HCEC 1CT (cell line): ENCODE measurements around the gene HDAC11.
"Not testable (repeated sequence)": the region's sequence is repeated elsewhere in the genome, so short reads cannot be mapped to it uniquely, and the experiment has no call there.

Source experiments
- DNase-seq: peaks from one replicate; pipeline ENCODE4 v3.0.0-alpha.2; 2017

The HDAC11 gene

DNA sequence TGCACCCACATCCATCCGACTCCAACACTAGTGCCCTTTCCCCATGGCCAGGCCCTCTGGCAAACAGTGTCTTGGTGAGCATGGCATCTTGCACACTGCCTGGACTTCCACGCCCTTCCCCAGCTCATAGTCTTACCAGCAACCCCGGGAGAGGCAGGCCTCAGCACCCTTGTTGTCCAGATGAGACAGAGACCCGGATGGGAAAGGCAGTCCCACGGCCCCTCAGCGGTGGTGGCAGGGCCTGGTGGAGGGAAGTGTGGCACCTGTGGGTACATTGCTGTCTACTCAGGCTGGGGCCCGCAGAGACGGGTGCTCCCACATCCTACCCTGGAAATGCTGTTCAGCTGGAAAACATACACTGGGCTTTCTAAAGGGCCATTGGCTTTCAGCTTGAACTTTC lies 28.4 kb downstream of the HDAC11 start:
- DNase-seq, result no peak

DNA sequence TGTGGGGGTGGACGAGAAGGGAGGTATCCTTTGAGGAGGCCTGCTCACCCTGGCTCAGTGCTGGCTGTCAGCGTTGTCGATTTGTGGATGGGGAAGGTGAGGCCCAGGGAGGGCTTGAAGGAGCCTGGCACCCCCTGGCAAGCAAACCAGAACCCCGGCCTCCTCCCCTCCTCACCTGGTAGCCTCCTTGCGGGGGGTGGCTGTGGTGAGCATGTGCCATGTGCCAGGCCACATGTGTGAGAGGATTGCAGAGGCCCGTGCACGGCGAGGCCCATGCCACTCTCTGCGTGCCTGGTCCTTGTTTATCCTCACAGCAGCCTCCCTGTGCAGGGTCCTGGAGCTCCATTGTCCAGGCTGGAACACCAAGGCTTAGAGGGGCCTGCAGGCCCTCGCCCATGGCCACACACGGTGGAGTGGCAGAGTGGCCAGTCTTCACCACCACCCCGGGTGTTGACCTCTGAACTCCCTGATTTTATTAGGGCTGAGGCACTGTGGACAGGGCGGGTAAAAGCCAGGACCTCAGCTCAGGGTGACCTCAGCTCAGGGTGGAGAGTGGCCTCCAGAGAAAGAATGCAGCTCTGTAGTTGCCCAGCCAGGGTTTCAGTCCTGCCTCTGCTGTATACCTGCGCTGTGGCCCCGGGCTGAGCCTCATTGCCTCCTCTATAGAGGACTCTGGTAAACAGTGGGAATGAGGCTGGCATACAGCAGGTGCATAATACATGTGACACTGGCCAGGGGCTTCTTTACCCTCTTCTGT lies 29.1 kb downstream of the HDAC11 start:
- DNase-seq, result no peak

DNA sequence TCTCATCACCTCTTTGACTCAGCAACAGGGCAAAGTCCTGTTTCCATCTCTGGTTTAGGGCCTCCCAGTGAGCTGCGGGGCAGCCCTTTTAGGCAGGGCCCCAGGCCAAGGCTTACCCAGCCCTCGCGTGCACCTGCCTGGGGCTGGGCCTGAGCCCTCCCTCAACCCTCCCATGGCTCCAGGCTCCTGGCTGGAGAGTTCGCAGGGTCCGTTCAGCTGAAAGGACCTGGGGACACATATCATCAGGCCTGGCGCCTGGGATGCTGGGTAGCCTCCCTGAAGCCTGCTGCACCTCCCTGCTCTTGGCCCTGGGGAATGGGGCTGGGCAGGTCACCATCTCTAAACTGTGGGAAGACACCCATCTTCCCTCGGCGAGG lies 29.7 kb downstream of the HDAC11 start:
- no peak for DNase-seq

DNA sequence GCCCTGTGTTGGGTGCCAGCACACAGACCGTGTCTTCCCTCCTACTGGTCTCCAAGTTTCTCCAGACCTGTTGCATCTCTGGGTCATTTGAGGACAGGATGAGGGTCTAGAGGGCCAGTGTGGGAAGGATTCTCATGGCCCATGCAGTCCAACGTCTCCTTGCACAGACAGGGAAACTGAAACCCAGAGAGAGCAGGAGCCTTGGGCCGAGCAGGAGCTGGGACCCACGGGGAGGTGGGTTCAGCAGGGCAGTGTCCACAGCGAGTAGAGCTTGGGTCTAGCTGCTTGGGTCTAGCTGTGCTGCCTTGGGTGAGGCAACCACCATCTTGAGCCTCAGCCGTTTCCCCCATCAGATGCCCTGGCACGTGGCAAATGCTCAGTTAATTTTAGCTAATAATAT lies 32.3 kb downstream of the HDAC11 start:
- DNase-seq, result no peak

DNA sequence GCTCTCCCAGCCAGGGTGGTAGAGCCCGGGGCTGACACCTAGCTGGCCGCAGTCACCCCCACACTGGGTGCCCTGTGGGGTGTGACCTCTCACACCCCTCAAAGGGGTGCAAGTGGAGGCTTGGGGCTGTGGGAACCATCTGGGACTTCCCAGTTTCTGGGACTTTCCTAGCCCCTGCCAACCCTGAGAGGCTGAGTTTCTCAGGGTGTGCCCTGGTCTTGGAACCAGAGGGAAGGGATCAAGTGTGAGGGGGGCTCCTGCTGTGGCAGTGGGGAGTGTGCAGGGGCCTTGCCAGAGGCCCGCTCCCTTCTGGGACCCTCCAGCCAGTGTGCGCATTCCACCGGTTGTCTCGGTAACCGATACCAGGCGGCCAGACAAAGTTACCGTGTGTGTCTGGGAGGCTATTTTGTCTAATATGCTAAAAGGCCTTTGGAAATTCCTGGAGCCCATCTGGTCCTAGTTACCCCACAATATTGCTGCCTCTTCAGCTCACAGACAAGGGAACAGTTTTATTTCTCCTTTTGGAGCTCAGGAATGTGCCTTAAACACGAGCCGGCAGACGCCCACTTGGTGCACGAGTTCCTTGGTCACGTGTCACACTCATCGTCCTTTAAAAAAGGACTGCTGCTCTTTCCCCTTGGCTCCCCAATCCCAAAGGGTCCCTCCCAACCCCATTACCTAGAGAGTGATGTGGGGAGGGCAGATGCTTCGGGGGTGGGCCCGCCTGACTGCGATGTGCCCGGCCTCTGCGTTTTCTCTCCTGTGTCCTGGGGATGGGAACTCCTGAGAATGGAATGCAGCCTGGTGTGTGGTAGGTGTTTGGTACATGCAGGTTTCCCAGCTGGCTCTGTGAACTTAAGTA lies 33.2 kb downstream of the HDAC11 start:
- no peak for DNase-seq

DNA sequence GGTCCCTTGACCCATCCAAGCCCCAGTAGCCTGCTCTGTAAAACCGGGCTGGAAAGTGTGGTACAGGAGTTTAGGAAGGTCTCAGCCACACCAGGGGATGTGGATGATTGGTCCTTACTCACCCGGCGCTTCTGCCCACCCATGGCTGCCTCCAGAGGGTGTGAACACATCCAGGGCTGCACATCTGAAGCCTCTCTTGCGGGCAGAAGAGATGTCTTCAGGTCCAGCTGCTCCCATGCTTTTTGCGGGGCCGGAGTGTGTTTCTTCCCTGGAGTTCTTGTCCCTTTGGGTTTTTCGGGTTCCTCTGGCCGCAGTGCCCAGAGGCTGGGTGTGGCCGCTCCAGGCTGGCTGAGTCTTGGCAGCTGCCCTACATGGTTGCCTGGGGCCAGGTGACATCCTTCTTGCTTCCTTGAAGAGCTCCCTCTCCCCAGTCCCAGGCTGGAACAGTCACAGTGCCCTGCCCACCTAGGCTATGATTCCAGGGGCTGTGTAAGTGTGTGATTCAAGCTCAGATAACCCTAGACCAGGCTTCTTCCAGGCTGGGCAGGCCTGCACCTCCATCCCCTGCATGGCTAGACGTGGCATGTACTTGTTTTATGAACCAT lies 33.9 kb downstream of the HDAC11 start:
- no peak for DNase-seq

DNA sequence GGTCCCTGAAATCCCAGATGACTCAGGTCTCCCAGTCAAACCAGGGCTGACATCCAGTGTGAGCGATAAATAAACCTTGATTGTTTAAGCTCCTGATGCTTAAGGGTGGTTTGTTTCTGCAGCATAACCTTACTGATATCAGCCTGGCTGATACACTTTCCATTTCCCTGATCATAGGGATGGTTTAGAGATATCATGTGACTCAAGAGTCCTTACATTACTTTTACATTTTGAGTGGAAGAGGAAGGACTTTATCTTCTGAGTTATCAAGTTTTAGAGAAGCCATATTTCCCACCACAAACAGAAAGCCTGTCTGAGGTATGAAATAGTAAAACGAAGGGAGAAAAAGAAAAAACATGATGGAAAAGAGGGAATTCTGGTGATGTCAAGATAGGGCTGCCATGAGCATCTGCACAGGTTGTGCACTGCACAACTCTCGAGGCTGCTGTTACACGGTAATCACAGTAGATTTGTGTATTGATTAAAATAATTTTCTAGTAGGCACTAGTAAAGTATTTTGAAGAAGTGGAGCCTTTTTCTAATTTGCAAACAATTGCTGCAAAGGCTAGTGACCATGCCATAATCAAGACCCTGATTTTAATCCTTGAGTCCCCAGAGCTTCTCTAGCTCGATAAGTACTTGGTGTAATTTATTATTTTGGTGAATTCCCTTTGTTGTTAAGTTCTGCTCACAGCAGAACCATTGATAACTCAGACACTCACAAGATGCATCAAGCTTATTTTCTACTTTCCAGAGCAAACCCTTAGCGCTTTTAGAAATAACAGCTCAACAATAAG lies 34.7 kb downstream of the HDAC11 start:
- DNase-seq, result no peak

DNA sequence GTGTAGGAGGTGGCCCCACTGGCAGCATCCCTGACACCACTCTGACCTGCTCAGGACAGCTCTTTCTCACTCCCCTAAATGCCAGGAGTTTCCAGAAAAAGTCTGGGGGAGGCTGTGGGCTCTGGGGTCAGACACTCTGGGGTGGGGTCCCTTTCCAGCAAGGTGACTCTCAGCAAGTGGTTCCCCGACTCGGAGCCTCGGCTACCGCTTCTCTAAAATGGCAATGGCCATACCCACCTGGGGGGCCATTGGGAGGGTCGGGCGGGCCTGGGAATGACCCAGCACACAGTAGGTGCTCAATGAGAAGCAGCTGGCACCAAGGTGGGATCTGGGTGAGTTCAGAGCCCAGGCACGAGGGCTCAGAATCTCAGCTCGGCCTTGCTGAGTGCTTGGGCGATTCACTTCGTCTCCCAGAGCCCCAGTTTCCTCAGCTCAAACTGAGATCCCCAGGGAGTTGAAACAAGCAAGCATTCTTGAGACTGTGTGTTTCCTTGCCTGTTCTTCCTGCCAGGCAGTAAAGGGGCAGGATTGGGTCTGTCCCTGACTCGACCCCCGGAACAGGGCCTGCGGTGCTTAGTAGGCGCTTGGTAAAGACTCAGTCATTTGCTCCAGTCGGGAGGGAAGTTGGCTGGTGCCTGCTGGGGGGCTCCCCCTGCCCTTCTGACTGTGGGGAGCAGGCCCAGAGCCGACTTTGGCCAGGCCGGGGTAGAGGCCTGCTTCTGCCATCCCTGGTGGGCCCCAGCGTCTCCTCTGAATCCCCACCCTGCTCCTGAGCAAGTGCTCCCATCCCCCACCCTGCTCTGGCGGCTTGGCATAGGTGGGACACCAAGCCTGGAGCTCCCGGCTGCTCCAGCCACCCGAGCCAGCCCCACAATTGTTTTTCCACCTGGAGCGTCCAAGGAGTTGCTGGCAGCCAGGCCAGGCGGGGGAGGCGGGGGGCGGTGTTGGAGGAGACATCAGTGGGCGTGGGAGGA lies 36.0 kb downstream of the HDAC11 start:
- no peak for DNase-seq

DNA sequence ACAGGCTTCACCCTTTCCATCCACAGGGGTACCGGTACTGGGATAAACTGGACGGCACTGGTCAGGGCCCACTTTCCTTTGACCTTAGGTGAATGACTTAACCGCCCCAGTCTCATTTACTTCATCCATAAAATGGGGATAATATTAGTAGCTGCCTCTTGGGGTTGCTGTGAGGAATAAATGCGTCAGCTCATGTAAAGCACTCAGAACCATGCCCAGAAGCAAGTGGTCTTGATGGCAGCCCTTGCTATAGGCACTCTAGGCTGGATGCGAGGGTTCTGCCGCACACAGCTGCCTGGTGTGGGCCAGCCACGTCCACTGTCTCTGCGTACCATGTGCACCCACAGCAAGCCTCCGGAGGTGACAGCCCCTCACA lies 36.6 kb downstream of the HDAC11 start:
- DNase-seq, result no peak

DNA sequence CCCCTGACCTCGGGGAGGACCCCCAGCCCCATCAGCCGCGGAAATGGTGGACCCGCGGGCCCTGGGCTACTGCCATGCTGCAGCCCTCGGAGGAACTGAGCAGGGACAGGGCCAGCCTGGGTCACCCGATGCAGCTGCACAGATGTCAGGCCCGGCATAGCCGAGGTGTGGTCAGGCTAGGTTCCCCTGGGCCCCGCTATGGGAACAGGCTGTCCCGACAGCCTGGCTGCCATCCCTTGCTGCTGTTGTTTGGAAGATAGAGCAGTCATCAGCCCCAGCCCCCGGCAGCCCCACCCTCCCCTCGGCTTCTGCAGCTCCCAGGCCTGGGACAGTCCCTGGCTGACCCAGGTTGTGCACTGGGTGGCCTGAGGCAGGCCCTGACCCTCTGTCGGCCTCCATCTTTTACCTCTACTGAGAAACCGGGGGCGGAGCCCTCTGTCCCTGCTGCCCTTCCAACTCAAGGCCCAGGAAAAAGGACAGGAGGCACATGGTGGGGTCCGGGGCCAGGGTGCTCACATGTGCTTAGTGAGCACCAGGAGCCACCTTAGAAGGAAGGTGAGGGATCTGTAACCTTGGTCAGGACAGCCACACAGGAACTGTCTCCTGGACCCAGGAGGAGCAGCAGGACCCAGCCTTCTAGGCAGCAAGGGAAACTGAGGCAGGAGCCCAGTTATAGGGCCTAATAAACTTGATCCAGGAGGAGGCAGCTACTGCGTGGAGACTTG lies 37.3 kb downstream of the HDAC11 start:
- DNase-seq, result no peak

DNA sequence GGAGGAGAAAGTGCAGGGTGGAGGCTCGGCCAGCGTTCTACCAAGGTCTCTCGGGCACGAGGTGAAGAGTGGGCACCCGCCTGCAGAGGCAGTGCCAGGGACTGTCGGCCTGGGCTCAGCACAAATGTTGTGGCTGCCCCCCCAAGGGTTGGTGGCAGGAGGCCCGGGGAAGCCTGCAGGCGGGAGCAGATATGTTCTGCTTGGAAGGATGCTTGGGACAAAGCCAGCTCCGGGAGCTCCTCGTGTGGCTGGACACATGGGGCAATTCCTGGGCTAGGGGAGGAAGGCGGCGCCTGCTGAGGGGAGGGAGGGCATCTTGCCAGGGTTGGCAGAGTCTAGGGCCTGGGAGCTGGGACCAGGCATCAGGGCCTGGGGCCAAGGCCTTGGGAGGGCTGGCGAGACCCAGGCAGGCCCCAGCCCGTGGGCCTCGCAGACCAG lies 38.4 kb downstream of the HDAC11 start:
- no peak for DNase-seq

DNA sequence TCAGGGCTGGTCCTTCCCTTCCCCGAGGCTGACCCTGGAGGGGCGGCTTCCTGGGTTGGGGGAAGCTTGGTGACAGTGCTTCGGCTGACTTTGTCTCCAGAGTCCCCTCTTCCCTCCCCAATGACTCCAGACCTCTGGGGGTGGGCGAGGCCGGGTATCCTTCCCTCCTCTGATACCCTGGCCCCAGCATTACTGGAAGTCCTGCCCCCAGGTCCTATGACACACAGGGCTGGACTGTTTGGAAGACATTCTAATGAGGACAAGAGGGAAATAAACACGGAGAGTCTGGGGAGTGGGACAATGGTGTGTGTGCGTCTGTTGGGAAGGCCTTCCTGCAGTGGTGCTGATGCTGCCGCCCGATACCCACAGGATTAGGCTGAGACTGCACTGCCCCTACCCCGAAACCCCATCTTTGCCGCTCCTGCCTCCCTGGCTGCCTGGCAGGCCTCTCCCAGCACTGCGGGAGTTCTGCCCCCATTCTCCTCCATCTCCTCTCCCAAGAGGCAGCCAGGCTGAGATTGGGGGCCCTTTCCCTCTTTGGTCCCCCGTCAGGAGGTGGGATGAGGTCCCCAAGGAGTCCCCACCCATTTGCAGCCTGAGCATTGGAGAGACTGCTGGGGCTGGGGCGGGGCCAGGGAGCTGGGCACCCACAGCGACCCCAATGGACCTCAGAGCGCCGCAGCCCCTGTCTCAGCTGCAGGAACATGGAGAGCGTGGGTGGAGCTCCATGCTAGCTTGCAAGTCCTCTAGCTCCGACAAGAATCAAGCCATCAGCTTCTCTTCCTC lies 39.1 kb downstream of the HDAC11 start:
- no peak for DNase-seq

DNA sequence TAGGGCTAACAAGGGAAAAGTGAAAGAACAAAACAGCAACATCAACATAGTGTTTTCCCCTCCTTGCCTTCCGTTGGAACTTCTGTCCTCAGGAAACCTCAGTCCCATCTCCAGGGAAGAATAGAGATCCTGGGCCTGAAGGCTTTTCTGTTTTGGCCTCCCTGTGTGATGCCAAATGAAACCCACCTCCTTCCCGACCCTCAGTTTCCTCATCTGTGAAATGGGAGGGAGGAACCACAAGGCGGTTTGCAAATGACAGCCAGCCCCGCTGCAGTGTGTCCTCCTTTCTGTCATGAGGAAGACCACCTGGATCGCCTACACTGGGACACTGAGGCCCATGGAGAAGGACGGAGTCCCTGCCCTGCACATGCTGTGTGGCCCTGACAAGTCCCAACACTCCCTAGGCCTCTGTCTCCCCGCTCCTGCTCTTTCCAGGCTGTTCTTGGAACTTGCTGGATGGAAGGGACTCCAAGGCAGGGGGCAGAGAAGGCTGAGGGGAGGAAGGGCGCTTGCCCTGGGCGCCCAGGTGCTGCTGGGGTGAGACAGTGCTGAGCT lies 40.3 kb downstream of the HDAC11 start:
- DNase-seq, result no peak

DNA sequence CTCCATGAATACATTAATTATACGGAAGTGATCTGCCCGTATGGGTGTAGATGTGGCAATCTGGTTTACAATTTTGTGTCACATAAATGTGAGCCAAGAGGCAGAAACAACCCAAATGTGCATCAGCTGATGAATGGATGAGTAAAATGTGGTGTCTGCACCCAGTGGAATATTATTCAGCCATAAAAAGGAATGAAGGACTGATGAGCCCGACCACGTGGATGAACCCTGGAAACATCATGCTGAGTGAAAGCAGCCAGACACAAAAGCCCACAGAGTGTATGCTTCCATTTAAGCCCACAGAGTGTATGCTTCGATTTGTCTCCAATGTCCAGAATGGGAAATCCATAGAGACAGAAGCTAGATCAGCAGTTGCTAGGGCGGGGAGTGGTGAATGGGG lies 41.2 kb downstream of the HDAC11 start:
- no peak for DNase-seq

DNA sequence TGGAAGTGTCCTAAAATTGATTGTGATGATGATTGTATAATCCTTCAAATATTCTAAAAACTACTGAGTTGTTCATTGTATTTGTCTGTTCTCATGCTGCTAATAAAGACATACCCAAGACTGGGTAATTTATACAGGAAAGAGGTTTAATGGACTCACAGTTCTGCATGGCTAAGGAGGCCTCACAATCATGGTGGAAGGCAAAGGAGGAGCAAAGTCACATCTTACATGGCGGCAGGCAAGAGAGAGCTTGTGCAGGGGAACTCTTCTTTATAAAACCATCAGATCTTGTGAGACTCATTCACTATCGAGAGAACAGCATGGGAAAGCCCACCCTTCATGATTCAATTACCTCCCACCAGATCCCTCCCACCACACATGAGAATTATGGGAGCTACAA lies 41.6 kb downstream of the HDAC11 start:
- not testable (repeated sequence) for DNase-seq

DNA sequence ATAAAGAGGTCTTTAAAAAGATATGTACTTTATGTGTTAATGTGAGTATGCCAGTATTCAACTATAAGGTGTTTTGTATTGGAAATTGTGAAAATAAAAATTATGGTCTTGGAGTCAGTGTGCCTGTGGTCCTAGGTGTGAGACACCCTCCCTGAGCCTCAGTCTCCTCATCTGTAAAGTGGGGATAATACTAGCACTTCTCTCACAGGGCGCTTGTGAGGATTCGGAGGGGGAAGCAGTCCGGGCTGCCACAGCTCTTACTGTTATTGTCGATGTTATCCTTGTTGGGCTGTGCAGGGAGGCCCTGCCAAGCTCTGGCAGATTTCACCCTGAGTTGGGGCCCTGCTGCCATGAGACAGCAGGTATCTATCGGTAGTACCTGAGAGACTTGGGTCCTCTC lies 42.1 kb downstream of the HDAC11 start:
- no peak for DNase-seq

DNA sequence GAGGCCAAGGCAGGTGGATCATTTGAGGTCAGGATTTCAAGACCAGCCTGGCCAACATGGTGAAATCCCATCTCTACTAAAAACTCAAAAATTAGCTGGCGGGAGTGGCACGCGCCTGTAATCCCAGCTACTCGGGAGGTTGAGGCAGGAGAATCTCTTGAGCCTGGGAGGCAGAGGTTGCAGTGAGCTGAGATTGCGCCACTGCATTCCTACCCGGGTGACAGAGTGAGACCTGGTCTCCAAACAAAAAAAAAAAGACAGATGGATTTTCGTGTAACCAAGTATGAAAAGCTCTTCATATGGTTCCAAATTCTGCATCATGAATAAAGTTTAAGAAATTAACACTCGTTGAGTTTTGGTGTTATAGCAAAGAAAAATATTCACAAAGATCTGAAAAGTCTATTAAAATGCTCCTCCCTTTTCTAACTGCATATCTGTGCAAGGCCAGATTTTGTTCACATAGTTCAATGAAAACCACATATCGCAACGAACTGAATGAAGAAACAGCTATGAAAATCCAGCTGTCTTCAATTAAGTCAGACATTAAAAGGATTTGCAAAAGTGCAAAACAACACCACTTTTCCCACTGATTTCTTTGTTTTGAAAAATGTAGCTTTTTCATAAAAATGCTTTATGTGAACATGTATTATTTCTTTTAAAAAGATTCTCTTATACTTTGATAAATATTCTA lies 45.0 kb downstream of the HDAC11 start:
- no peak for DNase-seq

DNA sequence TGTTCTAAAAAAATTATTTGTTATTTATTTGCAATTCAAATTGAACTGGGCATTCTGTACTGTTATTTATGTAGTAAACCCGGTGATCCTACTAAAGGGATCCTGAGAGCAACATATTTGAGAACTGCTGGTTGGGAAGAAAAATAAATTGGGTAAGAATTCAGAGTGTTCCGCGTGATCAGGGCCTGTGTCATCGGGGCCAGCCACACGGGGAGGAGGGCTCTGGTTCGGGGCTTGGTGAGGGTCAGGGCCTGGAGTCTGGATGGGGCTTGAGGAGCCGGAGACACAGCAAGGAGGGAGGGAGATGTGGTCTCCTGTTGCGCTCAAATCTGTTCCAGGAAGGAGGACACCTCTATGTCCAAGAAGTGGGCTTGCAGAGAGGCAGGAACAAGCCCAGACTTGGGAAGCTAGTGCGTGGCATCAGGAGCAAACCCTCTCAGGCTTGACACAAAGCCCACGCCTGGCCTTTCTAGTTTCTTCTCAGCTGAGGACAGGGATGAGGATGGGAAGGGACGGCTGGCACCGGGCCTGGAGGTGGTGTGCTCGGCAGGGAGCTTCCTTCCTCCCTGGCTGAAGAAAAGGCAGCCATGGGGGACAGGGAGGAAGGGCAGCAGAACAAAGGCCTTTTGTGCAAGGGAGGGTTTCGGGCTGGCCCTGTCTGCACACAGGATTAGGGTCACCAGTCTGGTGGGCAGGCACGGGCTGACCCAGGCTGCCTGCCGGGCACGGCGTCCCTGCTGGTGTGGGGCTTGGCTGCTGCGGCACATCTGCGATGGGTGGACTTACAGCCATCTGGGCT lies 45.9 kb downstream of the HDAC11 start:
- no peak for DNase-seq

DNA sequence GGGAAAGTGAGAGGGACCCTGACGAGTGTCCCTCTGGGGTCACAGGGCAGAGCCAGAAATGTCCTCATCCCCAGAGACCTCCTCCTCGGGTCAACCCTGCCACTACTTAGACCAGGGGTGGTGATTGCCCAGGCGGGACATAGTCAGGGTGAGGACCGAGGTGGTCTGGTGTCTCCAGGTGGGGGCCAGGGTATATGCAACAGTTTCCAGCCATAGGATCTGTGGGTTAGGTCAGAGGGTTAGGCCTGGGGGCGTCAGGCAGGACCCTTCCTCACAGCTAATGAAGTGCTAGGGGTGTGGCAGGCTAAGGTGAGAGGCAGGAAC lies 46.5 kb downstream of the HDAC11 start:
- DNase-seq, result no peak
